Measurements from ENCODE around the gene KNDC1. TPM values are rescaled to one million over a fixed set of nuclear protein-coding genes. Genes with fewer than 3 reads are reported as not detected.

The KNDC1 gene
- total and polyA plus RNA-seq, 2 of the 4 experiments (the other 2 are of a cell fraction): 0.18 to 1.1 TPM

GRCh38 chr10:133177380-133178157 lies 17.6 kb downstream of the KNDC1 start:
- BruUV-seq (replicated peaks): no TSS peak
- no peak overlapping the region for H3K56ac ChIP-seq (ENCODE audit: extremely low read depth, insufficient read depth, low read length)
- H4K20me1 ChIP-seq (ENCODE audit: insufficient read depth, low read length): no peaks in the 10 kb centered on the region
- no peak overlapping the region for H4K91ac ChIP-seq (ENCODE audit: insufficient read depth, low read depth, low read length)
- H2BK20ac ChIP-seq (ENCODE audit: low read depth, low read length): no peak overlapping the region
- no peak overlapping the region for H2AK5ac ChIP-seq (ENCODE audit: low read depth, low read length)
- intact Hi-C loops (cut with micrococcal nuclease): no loop called here
- H3K9me1 ChIP-seq (ENCODE audit: insufficient read depth, low read length): no peaks in the 10 kb centered on the region
- dilution Hi-C loops (cut with HindIII; ENCODE audit: low sequenced_read_pairs, unreplicated experiment): no loop called here
- no peaks in the 10 kb centered on the region for H3K27me3 ChIP-seq (ENCODE audit: control insufficient read depth, insufficient read depth, low read length)
- ChIA-PET POLR2A (ENCODE audit: unreplicated experiment) (no interaction called here), CTCF (no interaction called here)
- H3K18ac ChIP-seq (ENCODE audit: low read depth, low read length): no peak overlapping the region
- H4K8ac ChIP-seq (ENCODE audit: low read depth in 2 of 2, low read length in 2 of 2): no peak overlapping the region
- H3K4me1 ChIP-seq (ENCODE audit: control insufficient read depth, insufficient read depth, low read length): no peaks in the 10 kb centered on the region
- no peaks in the 10 kb centered on the region for H3K79me1 ChIP-seq (ENCODE audit: low read depth in 1 of 2, low read length in 2 of 2)
- no peak overlapping the region for H2BK15ac ChIP-seq (ENCODE audit: low read depth, low read length)
- H2BK5ac ChIP-seq (ENCODE audit: low read depth, low read length, poor library complexity, severe bottlenecking): no peak overlapping the region
- peak overlapping the region; percentile 67 for H2AFZ ChIP-seq (replicated peaks; ENCODE audit: low read length, poor library complexity)
- no peaks in the 10 kb centered on the region; the same call in 1 of the 2 replicates for H3K36me3 ChIP-seq (ENCODE audit: control insufficient read depth, insufficient read depth, low read length)
- DNase-seq (no peak), ATAC-seq (ENCODE audit: low read depth) (no peak)
- H3K27ac ChIP-seq (ENCODE audit: insufficient read depth, low read length): no peak overlapping the region
- H4K5ac ChIP-seq (ENCODE audit: low read depth, low read length): no peak overlapping the region
- no peak overlapping the region for H3K4me3 ChIP-seq (ENCODE audit: insufficient read depth, low read depth, low read length)
- no peak overlapping the region for H3K14ac ChIP-seq (replicated peaks; ENCODE audit: low read depth, low read length)
- TF ChIP-seq MXI1 (IDR thresholded peaks at IDR 0.05; ENCODE audit: borderline replicate concordance, low read depth, low read length): no peak
- no peak for TF ChIP-seq MAFK (IDR thresholded peaks at IDR 0.05; ENCODE audit: low read depth, low read length)
- TF ChIP-seq CHD1 (IDR thresholded peaks at IDR 0.05; ENCODE audit: low read depth, low read length): no peak
- TF ChIP-seq BHLHE40 (IDR thresholded peaks at IDR 0.05; ENCODE audit: low read depth, low read length): no peak
- TF ChIP-seq RAD21 (IDR thresholded peaks at IDR 0.05; ENCODE audit: low read length): no peak
- TF ChIP-seq, protein P1, sequence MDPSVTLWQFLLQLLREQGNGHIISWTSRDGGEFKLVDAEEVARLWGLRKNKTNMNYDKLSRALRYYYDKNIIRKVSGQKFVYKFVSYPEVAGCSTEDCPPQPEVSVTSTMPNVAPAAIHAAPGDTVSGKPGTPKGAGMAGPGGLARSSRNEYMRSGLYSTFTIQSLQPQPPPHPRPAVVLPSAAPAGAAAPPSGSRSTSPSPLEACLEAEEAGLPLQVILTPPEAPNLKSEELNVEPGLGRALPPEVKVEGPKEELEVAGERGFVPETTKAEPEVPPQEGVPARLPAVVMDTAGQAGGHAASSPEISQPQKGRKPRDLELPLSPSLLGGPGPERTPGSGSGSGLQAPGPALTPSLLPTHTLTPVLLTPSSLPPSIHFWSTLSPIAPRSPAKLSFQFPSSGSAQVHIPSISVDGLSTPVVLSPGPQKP (IDR thresholded peaks at IDR 0.05; ENCODE audit: borderline replicate concordance, low read depth, low read length): no peak
- no peak for TF ChIP-seq MAZ (IDR thresholded peaks at IDR 0.05; ENCODE audit: borderline replicate concordance, low read depth, low read length)
- no peak for TF ChIP-seq POLR2A (IDR thresholded peaks at IDR 0.05; ENCODE audit: low read depth, low read length)
- TF ChIP-seq SMC3 (IDR thresholded peaks at IDR 0.05; ENCODE audit: low read depth, low read length): no peak
- TF ChIP-seq CTCF (conservative IDR thresholded peaks at IDR 0.05; ENCODE audit: low read depth, low read length): no peak
- no peak for TF ChIP-seq FOS (IDR thresholded peaks at IDR 0.05; ENCODE audit: low read depth, low read length)
- TF ChIP-seq RFX5 (IDR thresholded peaks at IDR 0.05; ENCODE audit: low read depth, low read length): no peak
- no peak for TF ChIP-seq RCOR1 (IDR thresholded peaks at IDR 0.05; ENCODE audit: insufficient replicate concordance, low read length)
- TF ChIP-seq, protein P2, sequence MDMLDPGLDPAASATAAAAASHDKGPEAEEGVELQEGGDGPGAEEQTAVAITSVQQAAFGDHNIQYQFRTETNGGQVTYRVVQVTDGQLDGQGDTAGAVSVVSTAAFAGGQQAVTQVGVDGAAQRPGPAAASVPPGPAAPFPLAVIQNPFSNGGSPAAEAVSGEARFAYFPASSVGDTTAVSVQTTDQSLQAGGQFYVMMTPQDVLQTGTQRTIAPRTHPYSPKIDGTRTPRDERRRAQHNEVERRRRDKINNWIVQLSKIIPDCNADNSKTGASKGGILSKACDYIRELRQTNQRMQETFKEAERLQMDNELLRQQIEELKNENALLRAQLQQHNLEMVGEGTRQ (IDR thresholded peaks at IDR 0.05; ENCODE audit: low read depth, low read length): no peak
- TF ChIP-seq CEBPB (IDR thresholded peaks at IDR 0.05; ENCODE audit: low read depth, low read length): no peak
- no peak for TF ChIP-seq NFE2L2 (IDR thresholded peaks at IDR 0.05; ENCODE audit: low read depth, low read length)
- WGBS, 2 experiments (ENCODE audit: extremely low coverage in 2 of 2, insufficient read length in 1 of 2): 70% methylated on average over 8 of the region's 12 CpGs; no CpG with 5 or more reads in 1 of the 2 experiments
- H3K4ac ChIP-seq (ENCODE audit: low read depth, low read length): no peak overlapping the region
- H3K9me3 ChIP-seq (ENCODE audit: control insufficient read depth, insufficient read depth, low read length): peaks cover 3% of the 10 kb centered on the region; the same call in 1 of the 2 replicates
- no peak overlapping the region for H3K4me2 ChIP-seq (ENCODE audit: low read depth, low read length)
- H2BK120ac ChIP-seq (ENCODE audit: low read depth, low read length): no peak overlapping the region
- no peak overlapping the region for H2AK9ac ChIP-seq (replicated peaks; ENCODE audit: low read depth, low read length, poor library complexity)
- no peak overlapping the region for H3K23ac ChIP-seq (ENCODE audit: low read depth, low read length)
- in situ Hi-C loops (cut with MboI; ENCODE audit: low sequenced_read_pairs): no loop called here
- no peak overlapping the region for H3K9ac ChIP-seq (ENCODE audit: low read depth, low read length)
